Activated CD8-positive, alpha-beta memory T cell treated with anti-CD3 and anti-CD28 coated beads, Interleukin-2, amount 50 U/mL, for 48 hours (primary cell): Measurements from ENCODE around the gene LRIG2.
"Not testable (repeated sequence)": the region's sequence is repeated elsewhere in the genome, so short reads cannot be mapped to it uniquely, and the experiment has no call there.

Source experiments
- DNase-seq: peaks from one replicate; pipeline ENCODE4 v3.0.0-alpha.2; 2020

Gene LRIG2

DNA sequence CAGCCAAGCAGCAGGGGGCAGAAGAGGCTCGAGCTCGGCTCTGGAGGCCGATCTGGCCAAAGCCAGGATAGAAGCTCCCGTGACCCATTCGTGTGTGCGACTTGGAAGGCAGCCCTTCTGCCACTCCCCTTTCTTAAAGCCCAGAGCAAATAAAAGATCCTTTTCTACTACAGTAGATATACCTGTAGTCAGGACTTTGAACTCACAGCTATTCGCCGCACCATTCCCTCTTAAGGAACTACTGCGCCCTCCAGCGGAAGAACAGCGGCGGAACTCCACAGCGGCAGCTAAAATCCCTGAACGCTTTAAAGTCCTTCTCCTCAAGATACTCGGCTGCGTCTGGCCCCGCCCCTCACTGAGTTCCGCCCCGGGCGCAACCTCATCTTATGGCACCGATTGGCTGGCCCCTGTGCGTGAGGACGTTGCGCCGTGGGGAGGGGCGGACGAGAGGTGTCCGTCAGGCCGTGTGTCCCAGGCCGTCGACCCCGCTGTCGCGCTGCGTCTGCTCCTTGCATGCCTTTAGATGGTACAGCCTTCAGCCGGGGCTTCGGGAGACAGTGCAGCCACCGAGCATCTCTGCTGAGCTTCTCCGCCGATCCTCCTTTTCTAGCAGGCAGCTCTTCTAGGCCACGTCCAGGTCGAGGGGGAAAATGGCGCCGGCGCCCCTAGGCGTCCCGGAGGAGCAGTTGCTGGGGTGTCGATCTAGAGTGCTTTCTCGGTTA lies at the start of gene LRIG2:
LRIG2 (plus strand) TSS at position 442 of the 722 bp plus-strand sequence; CDS start at position 651, 209 bp downstream.
- DNase-seq, result peak; percentile 96

GRCh38 chr1:113023316-113023715 lies 49.7 kb upstream of the LRIG2 start:
- DNase-seq, result not testable (repeated sequence)

DNA sequence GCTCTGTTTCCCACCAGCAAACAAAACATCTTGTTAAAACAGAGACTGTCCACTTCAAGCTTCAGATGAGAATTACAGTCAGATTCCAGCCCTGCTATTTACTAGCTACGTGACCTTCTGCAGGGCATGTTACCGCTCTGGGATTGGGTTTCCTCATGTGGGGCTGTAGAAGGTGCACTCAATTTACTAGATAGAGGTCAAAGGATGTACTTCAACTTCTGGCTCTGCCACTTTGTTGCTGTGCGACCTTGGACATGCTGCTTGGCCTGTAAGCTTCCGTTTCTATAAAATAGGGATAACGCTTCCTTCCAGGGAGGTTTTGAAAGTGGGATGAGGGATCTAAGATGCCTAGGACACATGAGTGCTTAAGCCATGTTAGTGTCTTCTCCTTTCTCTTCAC lies 46.0 kb upstream of the LRIG2 start:
- no peak for DNase-seq

- no peak for DNase-seq
Measured at GRCh38 chr1:113027449-113027848, 45.5 kb upstream of the LRIG2 start.

DNA sequence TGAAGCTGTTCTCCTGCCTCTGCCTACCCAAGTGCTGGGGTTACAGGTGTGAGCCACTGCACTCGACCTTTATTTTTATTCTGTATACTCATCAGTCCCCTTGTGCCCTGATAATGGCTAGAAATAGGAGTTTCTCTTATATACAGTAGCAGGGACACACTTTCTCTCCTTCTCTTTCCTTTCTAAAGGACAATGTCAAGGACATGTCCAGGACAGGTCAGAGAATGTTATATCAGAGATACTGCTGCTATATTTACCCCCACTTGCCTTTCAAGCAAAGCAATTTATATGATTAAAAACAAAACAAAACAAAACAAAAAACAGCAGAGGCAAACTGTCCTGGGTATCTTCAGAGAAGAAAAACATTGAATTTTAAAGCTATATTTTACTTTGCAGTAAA lies 43.2 kb upstream of the LRIG2 start:
- DNase-seq, result no peak

DNA sequence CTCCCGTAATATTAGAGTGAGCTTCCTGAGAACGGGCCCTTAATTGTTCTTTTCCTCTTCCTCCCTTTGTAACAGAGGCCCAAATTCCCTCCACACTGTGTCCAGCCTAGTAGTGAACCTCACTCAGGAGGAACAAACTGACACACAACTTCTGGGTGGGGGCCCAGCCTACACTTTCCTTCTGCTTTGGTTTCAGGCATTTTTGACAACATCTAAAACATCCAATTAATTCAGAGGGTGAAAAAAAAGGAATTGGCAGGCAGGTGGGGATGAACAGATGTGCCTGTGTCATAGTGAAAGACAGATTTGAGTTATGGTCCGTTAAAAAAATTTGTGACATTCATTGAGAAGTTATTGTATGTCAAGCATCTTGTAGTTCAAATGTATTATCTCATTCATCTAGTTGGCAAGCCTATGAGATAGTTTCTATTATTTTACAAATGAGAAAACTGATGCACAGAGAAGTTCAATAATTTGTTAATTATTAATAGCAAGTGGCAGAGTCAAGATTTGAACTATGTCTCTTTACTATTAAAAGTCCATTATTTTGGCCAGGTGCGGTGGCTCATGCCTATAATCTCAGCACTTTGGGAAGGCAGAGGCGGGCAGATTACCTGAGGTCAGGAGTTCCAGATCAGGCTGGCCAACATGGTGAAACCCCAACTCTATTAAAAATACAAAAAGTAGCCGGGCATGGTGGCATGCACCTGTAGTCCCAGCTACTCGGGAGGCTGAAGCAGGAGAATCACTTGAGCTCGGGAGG lies 41.6 kb upstream of the LRIG2 start:
- DNase-seq, result no peak

DNA sequence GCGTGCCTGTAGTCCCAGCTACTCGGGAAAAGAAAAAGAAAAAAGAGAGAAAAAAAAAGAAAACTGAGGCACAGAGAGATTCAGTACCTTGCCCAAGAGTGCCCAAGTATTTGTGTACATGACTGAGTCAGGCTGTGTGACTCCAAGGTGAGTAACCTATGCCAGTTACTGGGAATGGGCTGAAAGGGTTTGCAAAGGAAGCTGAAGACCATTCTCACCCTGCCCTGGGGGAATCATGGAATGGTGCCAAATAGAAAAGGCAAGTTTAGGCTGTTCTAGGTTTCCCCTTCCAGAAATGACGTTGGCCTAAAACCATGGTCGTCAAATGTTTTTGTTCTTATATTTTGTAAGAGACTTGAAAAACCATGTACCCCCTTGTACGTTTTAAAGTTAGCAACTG lies 37.9 kb upstream of the LRIG2 start:
- no peak for DNase-seq

DNA sequence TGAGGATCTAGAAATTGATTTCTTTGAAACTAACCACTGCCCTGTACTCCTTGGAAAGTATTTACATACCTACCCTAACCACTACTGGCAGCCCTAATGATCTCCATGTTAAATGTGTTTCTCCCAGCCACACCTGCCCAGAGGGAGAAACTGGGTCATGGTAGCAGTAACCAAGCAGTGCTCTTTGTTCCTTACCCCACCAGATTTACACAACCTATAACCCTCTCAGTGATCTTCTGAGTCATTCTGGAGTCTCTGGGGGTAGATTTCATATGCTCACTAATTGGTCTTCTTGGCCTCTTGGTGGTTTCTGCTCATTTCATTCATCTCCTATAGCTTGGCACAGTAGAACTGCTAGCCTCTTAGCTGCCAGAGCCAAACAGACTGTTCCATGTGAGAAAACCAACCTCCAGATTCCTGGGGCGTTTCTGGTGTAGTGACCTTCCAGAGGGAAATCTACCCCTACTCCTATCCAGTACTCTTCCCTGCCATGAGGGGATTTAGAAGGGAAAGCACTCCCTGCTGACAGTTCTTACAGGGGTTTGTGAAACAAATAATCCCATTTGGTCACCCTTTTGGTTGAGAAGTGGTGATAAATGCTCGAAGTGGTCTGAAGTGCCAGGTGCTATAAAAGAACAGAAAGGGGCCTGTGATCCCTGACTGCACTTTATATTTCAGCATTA lies 36.2 kb upstream of the LRIG2 start:
- DNase-seq, result no peak

- no peak for DNase-seq
Measured at GRCh38 chr1:113040041-113040440, 33.0 kb upstream of the LRIG2 start.

DNA sequence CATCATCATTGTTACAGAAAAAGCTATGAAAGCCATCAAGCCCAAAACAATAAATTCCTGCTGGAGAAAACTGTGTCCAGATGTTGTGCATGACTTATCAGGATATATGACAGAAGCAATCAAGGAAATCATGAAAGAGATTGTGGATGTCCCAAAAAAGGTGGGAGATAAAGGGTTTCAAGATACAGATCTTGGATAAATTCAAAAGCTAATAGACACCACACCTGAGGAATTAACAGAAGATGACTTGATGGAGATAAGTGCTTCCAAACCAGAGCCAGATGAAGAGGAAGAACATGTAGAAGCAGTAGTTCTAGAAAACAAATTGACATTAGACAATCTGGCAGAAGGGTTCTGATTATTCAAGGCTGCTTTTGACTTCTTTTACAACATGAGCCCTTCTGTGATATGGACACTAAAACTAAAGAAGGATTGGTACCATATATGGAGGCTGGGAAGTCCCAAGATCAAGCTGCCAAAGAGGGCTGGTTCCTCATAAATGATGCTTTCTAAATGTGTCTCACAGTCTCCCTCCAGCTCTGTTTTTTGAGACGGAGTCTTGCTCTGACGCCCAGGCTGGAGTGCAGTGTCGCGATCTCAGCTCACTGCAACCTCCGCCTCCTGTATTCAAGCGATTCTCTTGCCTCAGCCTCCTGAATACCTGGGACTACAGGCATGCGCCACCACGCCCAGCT lies 32.1 kb upstream of the LRIG2 start:
- DNase-seq, result no peak

- no peak for DNase-seq
Measured at GRCh38 chr1:113041569-113042284, 31.3 kb upstream of the LRIG2 start.

DNA sequence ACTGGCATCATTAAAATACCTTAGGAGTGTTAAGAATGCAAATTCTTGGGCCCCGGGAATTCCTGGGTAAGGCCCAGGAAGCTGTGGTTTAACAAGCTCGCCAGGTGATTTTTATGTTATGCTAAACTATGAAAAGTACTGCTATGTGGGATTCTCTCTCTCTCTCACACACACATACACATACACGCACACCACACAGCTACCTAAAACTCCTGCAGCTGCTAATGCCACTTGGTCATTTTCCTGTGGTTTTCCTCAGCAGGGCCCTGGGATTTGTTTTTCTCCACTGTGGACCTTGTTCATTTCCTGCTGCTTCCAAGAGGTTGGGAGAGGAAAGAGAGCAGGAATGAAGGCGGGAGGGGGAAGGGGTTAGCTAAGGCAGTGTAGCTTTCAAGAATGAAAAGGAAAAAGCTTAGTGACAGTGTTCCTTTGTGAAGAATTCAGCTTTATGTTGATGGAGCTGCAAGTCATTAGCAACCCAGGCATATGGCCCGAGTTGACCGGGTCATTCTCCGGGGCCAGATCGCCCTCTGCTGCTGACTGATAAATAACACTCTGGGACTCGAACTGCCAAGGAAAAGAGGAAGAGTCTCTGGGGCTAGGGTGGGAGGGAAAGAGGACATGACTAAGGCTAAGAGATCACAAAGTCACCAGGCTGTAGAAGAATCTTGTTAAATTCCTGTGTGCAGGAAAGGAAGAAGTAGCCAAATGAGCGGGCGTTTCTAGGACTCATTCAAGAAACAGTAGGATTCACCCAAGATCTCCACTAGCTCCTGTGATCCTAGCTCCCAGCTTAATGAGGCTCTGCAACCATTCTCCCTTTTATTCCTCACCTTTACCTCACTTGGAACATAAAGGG lies 30.5 kb upstream of the LRIG2 start:
- DNase-seq, result no peak

- DNase-seq, result not testable (repeated sequence)
Measured at GRCh38 chr1:113043144-113043488, 29.9 kb upstream of the LRIG2 start.

GRCh38 chr1:113046569-113046968 lies 26.4 kb upstream of the LRIG2 start:
- no peak for DNase-seq

- no peak for DNase-seq
Measured at GRCh38 chr1:113048064-113048463, 24.9 kb upstream of the LRIG2 start.

DNA sequence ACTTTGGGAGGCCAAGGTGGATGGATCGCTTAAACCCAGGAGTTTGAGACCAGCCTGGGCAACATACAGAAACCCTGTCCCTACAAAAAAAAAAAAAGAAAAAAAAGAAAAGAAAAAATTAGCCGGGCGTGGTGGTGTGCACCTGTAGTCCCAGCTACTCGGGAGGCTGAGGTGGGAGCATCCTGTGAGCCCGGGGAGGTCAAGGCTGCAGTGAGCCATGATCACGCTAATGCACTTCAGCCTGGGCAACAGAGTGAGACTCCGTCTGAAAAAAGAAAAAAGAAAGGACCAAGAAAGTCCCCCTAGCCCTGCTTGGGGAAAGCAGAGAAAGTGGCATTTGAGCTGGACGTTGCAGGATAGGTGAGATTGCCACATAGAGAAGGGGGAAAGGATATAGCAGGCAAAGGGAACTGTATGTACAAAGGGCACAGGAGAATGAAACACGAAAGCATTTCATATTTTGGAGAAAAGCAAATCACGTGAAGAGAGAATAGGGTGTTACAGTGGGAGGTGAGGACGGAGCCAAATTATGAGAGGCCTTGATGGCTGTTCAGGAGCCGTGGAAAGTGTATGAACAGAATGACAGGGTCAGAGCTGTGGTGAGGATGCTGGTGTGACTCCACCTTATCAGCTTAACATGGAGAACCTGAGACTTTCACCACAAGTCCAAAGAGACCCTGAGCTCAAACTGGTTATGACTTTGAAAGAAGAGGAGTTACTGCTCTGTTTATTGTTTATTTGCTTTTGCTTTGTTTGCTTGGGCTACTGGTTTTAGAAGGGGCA lies 19.5 kb upstream of the LRIG2 start:
- DNase-seq, result no peak

GRCh38 chr1:113055570-113055969 lies 17.4 kb upstream of the LRIG2 start:
- DNase-seq, result no peak

GRCh38 chr1:113057006-113057405 lies 16.0 kb upstream of the LRIG2 start:
- DNase-seq, result no peak

- DNase-seq, result no peak
Measured at GRCh38 chr1:113058941-113059706, 13.9 kb upstream of the LRIG2 start.

DNA sequence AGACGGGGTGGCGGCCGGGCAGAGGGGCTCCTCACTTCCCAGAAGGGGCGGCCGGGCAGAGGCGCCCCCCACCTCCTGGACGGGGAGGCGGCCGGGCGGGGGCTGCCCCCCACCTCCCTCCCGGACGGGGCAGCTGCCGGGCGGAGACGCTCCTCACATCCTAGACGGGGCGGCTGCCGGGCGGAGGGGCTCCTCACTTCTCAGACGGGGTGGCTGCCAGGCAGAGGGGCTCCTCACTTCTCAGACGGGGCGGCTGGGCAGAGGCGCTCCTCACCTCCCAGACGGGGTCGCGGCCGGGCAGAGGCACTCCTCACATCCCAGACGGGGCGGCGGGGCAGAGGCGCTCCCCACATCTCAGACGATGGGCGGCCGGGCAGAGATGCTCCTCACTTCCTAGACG lies 9.5 kb upstream of the LRIG2 start:
- not testable (repeated sequence) for DNase-seq
